ENCODE data around the gene CALM1.

The CALM1 gene

GRCh38 chr14:90398315-90398839 lies 1.5 kb downstream of the CALM1 start (continued):
- TF ChIP-seq ZNF202 (tag by site-specific recombination; IDR thresholded peaks at IDR 0.05; ENCODE audit: borderline replicate concordance): no peak
- TF ChIP-seq PRDM1 (tag by site-specific recombination; IDR thresholded peaks at IDR 0.05): peak; percentile 78
- no peak for TF ChIP-seq ZFP37 (tag by site-specific recombination; IDR thresholded peaks at IDR 0.05)
- no peak for TF ChIP-seq ZNF16 (tag by site-specific recombination; IDR thresholded peaks at IDR 0.05; ENCODE audit: low read depth)
- TF ChIP-seq ZNF660 (tag by site-specific recombination; IDR thresholded peaks at IDR 0.05): peak; percentile 51; the same call in 1 of the 2 replicates
- no peak for TF ChIP-seq ZNF473 (tag by site-specific recombination; IDR thresholded peaks at IDR 0.05)
- peak; percentile 90 for TF ChIP-seq ZBTB48 (tag by site-specific recombination; IDR thresholded peaks at IDR 0.05)
- no peak for TF ChIP-seq ZNF132 (tag by site-specific recombination; IDR thresholded peaks at IDR 0.05; ENCODE audit: borderline replicate concordance)
- TF ChIP-seq ZFHX2 (tag by site-specific recombination; conservative IDR thresholded peaks at IDR 0.05): peak; percentile 86
- TF ChIP-seq ZBTB21 (tag by site-specific recombination; IDR thresholded peaks at IDR 0.05): peak; percentile 72
- peak; percentile 4; the same call in 1 of the 2 replicates for TF ChIP-seq ZNF146 (tag by site-specific recombination; IDR thresholded peaks at IDR 0.05)
- peak; percentile 61; the same call in 1 of the 2 replicates for TF ChIP-seq ZNF639 (tag by site-specific recombination; IDR thresholded peaks at IDR 0.05)
- peak; percentile 76 for TF ChIP-seq ZBTB26 (tag by site-specific recombination; optimal IDR thresholded peaks at IDR 0.05)
- TF ChIP-seq SETDB1 (IDR thresholded peaks at IDR 0.05; ENCODE audit: insufficient read length, low read length): no peak
- TF ChIP-seq KLF7 (tag by site-specific recombination; IDR thresholded peaks at IDR 0.05; ENCODE audit: borderline replicate concordance): 0 out of 2 replicates have a peak, but pooled peaks have one; percentile 38
- TF ChIP-seq ZNF140 (tag by site-specific recombination; IDR thresholded peaks at IDR 0.05): no peak
- TF ChIP-seq PRDM10 (tag by site-specific recombination; IDR thresholded peaks at IDR 0.05): peak; percentile 34; the same call in 1 of the 2 replicates
- no peak for TF ChIP-seq ZNF513 (tag by site-specific recombination; IDR thresholded peaks at IDR 0.05)
- TF ChIP-seq TSHZ1 (tag by site-specific recombination; IDR thresholded peaks at IDR 0.05; ENCODE audit: borderline replicate concordance): peak; percentile 41; the same call in 1 of the 2 replicates
- TF ChIP-seq ZNF266 (tag by site-specific recombination; IDR thresholded peaks at IDR 0.05; ENCODE audit: low read depth): no peak
- no peak for TF ChIP-seq ZNF707 (tag by site-specific recombination; IDR thresholded peaks at IDR 0.05)
- TF ChIP-seq KLF16 (tag by site-specific recombination; IDR thresholded peaks at IDR 0.05): 0 out of 2 replicates have a peak, but pooled peaks have one; percentile 44
- peak; percentile 43; the same call in 1 of the 2 replicates for TF ChIP-seq WT1 (tag by site-specific recombination; IDR thresholded peaks at IDR 0.05)
- no peak for TF ChIP-seq ZNF239 (tag by site-specific recombination; IDR thresholded peaks at IDR 0.05)
- TF ChIP-seq ZSCAN30 (tag by site-specific recombination; IDR thresholded peaks at IDR 0.05): peak; percentile 75
- peak; percentile 82 for TF ChIP-seq GLIS2 (tag by site-specific recombination; IDR thresholded peaks at IDR 0.05)
- peak; percentile 94 for TF ChIP-seq PATZ1 (tag by site-specific recombination; IDR thresholded peaks at IDR 0.05)

Measured in HEK293 (cell line).